GM18517 (cell line): ENCODE measurements around the gene IRAK2.
"Not testable (repeated sequence)": the region's sequence is repeated elsewhere in the genome, so short reads cannot be mapped to it uniquely, and the experiment has no call there.

Experiments used
- ATAC-seq: cut with Tn5 transposase; IDR thresholded peaks from one replicate; pipeline ENCODE4 v1.9.1; 2021; ENCODE audit warnings: mild to moderate bottlenecking, moderate library complexity; ENCODE audit not compliant: unreplicated experiment

The IRAK2 gene

GRCh38 chr3:10158555-10158954 lies 6.2 kb upstream of the IRAK2 start:
- ATAC-seq: not testable (repeated sequence)

- no peak for ATAC-seq
These were observed 4.4 kb upstream of the IRAK2 start for GRCh38 chr3:10160346-10160745.

GRCh38 chr3:10160925-10161324 lies 3.8 kb upstream of the IRAK2 start:
- no peak for ATAC-seq

GRCh38 chr3:10162185-10162584 lies 2.5 kb upstream of the IRAK2 start:
- no peak for ATAC-seq

GRCh38 chr3:10164201-10164545 lies 546 bp upstream of the IRAK2 start:
- ATAC-seq: not testable (repeated sequence)

GRCh38 chr3:10166213-10166604 lies 1.5 kb downstream of the IRAK2 start:
- no peak for ATAC-seq

GRCh38 chr3:10169000-10169496 lies 4.3 kb downstream of the IRAK2 start:
- no peak for ATAC-seq

GRCh38 chr3:10170915-10171478 lies 6.3 kb downstream of the IRAK2 start:
- no peak for ATAC-seq

GRCh38 chr3:10173095-10173925 lies 8.6 kb downstream of the IRAK2 start:
- no peak for ATAC-seq

- no peak for ATAC-seq
These were observed 9.3 kb downstream of the IRAK2 start for GRCh38 chr3:10173926-10174435.

- ATAC-seq: not testable (repeated sequence)
These were observed 10.6 kb downstream of the IRAK2 start for GRCh38 chr3:10175334-10175733.

GRCh38 chr3:10176150-10176549 lies 11.4 kb downstream of the IRAK2 start:
- not testable (repeated sequence) for ATAC-seq

GRCh38 chr3:10177737-10178136 lies 13.0 kb downstream of the IRAK2 start:
- no peak for ATAC-seq

GRCh38 chr3:10178892-10179291 lies 14.2 kb downstream of the IRAK2 start:
- no peak for ATAC-seq

- no peak for ATAC-seq
These were observed 15.6 kb downstream of the IRAK2 start for GRCh38 chr3:10180289-10180688.

- no peak for ATAC-seq
These were observed 16.1 kb downstream of the IRAK2 start for GRCh38 chr3:10180738-10181295.

GRCh38 chr3:10182950-10183349 lies 18.2 kb downstream of the IRAK2 start:
- ATAC-seq: no peak

GRCh38 chr3:10184250-10184649 lies 19.5 kb downstream of the IRAK2 start:
- no peak for ATAC-seq

GRCh38 chr3:10185804-10186762 lies 21.4 kb downstream of the IRAK2 start:
- no peak for ATAC-seq

GRCh38 chr3:10187290-10187876 lies 22.7 kb downstream of the IRAK2 start:
- ATAC-seq: no peak
